Myocyte (in vitro differentiated cells): ENCODE results near the gene ARL6IP4. TPM values are rescaled to one million over a fixed set of nuclear protein-coding genes. Genes with fewer than 3 reads are reported as not detected.
"Not testable (repeated sequence)": the region's sequence is repeated elsewhere in the genome, so short reads cannot be mapped to it uniquely, and the experiment has no call there.

Source experiments
- DNase-seq: peaks from one replicate; pipeline ENCODE4 v3.0.0-alpha.2; 2012; ENCODE audit warnings: low read depth
- total RNA-seq: library from RNA; depleted of rRNA; stranded (reverse); fragments of >200 nt; gene quantifications from 2 replicates; pipeline ENCODE4 v1.2.3, GENCODE V29; 2014

ARL6IP4 gene
- total RNA-seq, 1 donor from 2014 or later, result 189 TPM

GRCh38 chr12:123005081-123005626, 24.7 kb downstream of the ARL6IP4 start:
- no peak for DNase-seq

DNA sequence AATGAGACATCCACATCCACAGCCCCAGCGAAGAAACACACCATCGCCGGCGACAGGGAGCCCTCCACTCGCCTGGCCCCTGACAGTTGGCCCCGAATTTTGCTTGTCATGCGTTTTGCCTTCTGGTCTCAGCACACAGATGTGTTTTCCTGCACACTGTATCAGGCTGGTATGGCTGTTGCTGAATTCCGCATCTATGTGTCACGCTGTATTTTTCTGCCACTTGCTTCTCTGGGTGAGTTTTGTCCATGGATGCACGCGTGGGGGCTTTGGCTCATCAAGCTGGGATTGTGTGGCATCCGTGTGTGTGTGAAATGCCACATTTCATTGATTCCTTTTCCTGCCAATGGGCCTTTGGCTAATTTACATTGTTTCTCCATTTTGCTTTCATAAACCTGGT, 26.5 kb downstream of the ARL6IP4 start:
- DNase-seq, result no peak

DNA sequence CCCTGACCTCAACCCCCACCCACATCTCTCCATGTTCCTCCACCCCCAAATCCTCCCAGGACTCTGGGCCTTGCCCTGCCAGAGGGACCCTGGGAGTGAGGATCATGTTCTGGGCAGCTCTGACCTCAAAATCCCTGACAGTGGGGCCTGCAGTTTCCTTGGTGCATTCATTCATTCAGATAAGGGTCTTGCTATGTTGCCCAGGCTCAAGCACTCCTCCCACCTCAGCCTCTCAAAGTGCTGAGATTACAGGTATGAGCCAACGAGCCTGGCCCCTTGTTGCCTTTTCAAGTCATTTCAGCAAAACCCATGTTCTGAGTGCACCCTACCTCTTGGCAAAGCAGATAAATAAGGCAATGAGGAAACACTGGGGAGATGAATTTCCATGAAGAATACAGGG, 29.6 kb downstream of the ARL6IP4 start:
- no peak for DNase-seq

DNA sequence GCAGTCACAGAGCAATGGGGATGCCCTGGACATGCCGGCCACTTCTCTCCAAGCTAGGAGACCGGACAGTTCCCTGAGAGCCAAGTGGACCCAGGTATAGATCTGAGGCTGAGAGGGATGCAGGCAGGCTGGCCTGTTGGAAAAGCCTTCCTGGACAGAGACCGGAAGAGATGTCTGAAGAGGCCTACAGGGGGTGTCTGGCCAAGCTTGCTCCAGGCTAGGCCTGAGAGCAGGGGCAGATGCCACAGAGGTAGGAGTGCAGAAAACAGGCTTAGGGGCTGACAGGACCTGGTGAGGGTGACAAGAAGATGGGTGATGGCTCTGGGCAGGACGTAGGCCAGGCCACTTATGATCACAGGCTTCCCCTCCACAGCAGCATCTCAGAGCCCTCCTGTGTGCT, 30.2 kb downstream of the ARL6IP4 start:
- DNase-seq, result no peak

GRCh38 chr12:123011701-123012100, 31.2 kb downstream of the ARL6IP4 start:
- DNase-seq, result no peak

DNA sequence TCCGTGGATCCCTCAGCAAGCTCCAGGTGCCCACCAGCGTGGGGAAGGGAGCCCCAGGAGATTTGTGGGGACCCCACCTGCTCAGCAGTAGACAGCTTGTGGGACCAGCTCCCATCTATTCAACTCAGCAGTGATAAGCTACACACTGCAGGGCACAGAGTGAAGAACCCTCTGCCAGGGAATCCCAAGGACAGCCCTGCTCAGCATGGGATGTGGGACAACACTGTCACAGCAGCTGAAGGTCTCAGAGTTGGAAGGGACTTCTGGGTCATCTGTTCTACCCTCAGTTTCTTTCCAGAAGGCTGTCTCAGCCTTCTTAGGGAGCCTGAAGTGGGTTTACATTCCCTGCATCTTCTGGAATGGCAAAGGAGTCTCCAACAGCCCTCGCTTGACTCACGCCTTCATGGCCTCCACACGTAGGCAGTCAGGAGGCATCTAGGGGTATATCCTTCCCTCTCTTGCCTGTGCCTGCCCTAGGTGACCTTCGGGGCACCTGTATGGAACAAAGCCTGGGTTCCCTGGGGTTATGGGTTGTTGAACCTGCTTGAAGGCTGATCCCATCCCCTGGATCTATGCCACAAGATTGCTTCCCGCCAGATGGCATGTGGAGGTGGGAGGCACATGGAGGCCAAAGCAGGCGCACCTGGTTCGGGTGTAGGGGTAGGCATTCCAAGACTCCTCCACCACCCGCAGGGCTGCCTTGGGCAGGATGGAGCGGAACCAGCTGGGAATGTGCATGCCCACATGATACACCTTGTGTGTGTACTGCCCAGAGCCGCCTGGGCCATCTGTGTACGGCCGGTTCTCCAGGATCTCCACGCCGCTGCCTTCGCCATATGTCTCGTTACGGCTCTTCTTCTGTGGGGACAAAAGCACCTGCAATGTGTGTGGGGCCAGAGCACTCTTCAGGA, 33.0 kb downstream of the ARL6IP4 start:
- DNase-seq, result no peak

DNA sequence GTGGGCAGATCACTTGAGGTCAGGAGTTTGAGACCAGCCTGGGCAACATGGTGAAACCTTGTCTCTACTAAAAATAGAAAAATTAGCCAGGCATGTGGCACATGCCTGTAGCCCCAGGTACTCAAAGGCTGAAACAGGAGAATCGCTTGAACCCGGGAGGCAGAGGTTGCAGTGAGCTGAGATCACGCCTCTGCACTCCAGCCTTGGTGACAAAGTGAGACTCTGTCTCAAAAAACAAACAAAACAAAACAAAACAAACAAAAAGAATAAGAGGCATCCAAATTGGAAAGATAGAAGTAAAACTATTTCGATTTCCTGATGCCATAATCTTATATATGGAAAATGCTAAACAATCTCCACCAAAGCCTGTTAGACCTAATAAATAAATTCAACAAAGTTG, 34.0 kb downstream of the ARL6IP4 start:
- not testable (repeated sequence) for DNase-seq

DNA sequence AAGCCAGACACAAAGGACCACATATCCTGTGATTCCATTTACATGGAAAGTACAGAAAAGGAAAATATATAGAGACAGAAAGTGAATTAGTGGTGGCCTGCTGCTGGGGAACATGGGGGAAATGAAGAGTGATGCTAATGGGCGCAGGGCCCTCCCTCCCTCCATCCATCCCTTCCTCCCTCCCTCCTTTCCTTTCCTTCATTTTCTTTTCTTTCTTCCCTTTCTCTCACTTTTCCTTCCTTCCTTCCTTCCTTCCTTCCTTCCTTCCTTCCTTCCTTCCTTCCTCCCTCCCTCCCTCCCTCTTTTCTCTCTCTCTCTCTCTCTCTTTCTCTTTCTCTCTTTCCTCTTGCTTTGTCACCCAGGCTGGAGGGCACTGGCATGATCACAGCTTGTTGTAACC, 37.3 kb downstream of the ARL6IP4 start:
- DNase-seq, result no peak

GRCh38 chr12:123019841-123020138, 39.3 kb downstream of the ARL6IP4 start:
- DNase-seq, result no peak

GRCh38 chr12:123021688-123022604, 41.5 kb downstream of the ARL6IP4 start:
- no peak for DNase-seq

- DNase-seq, result no peak
Observed at GRCh38 chr12:123022846-123023245, 42.4 kb downstream of the ARL6IP4 start.

DNA sequence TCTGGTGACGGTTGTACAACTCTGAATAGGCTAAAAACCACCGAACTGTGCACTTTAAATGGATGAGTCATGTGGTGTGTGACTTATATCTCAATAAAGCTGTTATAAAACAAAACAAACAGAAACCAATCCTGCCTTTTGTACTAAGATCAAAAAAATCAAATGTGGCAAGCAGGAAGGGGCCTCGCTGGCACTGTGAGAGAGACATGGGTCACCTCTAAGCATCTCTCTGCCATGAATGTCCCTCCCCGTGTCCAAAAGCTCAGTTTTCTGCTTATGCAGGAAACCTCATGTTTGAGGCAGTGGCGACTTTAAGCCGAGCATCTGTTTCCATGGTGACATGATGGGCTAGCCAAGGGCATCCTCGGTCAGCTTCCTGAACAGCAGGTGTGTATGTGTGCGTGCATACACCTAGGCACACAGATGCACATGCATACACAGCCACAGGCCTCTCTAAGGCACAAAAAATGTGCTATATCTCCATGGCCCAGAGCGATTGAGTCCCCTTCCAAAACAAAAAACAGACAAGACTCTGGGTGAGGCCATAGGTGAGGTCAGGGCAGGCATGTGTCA, 44.4 kb downstream of the ARL6IP4 start:
- DNase-seq, result no peak

GRCh38 chr12:123026094-123026853, 45.8 kb downstream of the ARL6IP4 start:
- no peak for DNase-seq

DNA sequence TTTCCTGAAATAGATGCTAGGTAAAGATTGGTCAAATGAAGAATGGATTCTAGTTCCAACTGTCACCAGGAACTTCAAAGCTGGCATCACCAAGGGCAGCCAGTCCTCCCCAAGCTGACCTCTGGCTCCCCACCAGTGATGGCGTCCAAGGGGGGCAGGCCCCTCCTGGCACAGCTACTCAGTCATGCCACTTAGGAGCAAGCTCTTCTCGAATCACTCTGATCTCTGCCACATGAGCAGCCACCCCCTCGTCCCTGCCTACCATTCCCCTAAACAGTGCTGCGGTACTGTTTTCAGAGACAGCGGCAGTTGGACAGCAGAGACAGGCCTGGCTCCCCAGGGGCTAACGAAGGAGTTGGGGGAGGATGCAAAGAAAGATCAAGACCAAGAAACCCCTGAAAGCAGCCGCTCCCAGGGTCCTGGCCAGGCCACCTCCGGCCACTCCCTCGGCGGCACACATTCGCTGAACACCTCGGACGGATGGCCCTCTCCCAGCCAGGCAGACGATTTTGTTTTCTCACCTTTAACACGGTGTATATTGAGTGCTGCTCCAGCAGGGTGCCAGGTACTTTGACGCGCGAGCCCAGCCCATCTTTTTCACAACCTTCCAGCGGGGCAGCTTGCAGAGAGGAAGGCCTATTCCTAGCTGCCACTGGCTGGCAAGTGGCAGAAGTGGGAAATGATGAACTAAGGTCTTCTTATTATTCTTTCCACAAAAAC, 47.4 kb downstream of the ARL6IP4 start:
- DNase-seq, result no peak

- no peak for DNase-seq
Observed at GRCh38 chr12:123028475-123028874, 48.0 kb downstream of the ARL6IP4 start.

DNA sequence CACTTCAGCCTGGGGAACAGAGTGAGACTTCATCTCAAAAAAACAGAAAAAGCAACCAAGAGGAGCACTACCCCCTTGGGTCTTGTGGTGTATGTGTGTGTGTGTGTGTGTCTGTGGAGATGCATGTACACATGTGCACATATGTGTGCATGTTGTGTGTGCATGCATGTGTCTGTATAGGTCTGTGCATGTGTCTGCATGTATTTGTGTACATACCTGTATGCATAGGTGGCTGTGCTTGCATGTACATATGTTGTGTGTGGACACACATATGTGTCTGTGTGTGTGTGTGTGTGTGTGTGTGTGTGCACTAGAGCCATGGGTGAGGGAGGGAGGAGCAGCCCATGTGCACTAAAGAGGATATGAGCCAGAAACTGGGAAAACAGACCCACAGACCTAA, 49.1 kb downstream of the ARL6IP4 start:
- DNase-seq, result no peak

- no peak for DNase-seq
Observed at GRCh38 chr12:123030686-123031085, 50.2 kb downstream of the ARL6IP4 start.

DNA sequence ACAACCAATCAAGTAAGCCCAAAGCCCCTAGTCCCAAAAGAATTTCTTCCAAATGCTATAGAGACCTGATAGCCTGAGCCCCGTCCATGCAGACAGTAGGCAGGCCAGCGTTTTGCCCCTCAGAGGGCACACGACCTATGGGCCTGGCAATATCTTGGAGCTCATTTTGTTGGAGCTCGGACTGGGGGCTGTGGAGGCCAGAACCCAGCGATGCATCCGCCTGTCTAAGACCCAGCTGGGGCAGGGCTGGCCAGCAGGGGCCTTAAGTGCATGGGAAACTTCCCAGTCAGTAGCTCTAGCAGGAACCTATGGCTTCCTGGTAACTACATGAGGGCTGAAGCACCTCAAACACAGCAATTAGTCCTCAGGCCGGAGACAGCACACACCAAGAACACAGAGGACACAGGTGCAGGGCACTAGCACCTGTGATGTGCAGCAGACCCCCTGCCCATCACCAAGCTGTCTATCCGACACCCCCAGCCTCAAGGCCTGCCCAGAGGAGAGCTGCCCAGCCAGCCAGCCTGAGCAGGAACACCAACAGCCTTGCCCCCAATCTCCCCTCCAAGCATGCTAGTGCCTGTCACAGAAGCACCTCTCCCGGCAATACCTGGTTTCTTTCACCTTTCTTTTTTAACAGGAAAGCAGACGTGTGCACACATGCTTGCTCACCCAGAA, 50.8 kb downstream of the ARL6IP4 start:
- DNase-seq, result no peak
